HG03378 (cell line): ENCODE measurements around the gene HDAC9.

Experiments used
- ATAC-seq: cut with Tn5 transposase; IDR thresholded peaks from one replicate; pipeline ENCODE4 v1.9.1; 2021; ENCODE audit warnings: mild to moderate bottlenecking, moderate library complexity; ENCODE audit not compliant: unreplicated experiment

HDAC9 gene

DNA sequence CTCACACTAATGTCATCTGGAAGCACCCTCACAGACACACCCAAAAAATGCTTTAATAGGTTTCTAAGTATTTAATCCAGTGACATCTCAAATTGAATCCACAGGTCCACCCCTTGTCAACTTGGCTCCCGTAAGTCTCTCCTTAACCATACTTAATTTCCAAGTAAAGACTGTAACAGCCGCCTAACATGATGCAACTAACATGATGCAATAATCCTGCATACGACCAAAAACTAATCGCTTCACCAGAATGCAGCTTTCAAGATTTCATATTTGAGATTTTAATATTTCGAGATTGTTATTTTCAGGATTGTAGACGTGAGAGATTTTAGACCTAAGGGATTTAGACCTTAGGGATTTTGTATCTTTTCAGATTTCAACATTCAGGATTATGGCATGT, 3.7 kb upstream of the HDAC9 start:
- ATAC-seq = no peak

DNA sequence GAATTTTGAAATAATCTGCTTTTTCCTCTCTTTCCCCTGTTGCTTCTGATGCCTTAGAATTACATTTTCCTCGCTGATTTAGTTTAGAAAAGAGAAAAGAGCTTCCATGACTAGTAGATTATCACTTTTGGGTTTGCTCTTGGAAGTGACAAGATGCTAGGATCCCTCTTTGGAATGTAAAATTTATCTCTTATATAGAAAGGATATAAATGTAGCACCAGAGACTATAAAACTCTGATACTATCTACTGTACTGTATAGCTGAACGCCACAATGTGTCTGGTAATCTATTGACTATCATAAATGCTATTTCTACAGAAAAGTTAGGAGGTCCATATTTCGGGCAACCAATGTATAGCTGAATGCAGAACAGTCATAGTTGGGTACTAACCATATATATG, 1.1 kb upstream of the HDAC9 start:
- no peak for ATAC-seq

DNA sequence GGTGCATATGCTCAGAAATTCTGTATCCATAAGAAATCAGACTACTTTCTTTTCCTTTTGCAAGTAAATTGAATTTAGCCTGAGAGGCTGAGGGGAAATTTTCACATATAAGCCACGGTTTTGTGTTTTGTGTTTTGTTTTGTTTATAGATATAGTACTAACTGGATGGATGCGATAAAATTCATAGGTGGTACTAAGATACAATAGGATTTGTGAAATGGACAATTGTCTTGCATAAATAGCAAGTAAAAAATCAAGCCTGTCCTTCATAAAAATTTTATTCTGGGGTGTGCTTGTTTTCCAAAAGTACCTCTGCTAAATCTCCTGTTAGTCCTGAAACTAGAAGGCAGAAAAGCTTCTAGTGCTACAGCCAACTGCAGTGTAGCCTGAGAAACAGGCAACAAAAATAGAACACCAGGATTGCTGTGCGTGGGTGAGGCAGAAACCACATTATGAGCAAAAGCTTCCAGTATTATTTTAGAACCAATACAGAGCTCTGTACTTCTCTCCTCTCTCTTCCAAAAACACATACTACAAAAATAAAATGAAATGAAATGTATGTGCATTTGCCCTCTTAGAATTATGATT, 634 bp upstream of the HDAC9 start:
- peak; percentile 52 for ATAC-seq

DNA sequence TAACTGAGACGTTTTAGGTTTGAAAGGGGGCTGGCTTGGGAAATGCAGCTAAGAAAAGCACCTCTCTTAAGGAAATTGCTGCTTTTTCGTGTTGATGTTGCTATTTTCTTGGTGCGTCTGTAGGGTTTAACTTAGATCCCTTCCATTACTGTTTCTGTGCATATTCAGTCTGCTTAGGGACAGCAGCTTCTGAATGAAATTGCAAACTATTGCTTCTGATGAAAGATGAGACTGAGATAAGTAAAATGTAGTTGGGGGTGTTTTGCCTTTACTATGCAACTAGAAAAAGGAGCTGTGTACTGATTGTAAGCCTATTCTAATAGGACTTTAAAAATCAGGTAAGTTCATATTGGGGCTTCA, 772 bp downstream of the HDAC9 start:
- ATAC-seq = no peak

GRCh38 chr7:18497082-18497481, 1.5 kb downstream of the HDAC9 start:
- ATAC-seq = no peak

GRCh38 chr7:18497800-18498199, 2.3 kb downstream of the HDAC9 start:
- no peak for ATAC-seq

DNA sequence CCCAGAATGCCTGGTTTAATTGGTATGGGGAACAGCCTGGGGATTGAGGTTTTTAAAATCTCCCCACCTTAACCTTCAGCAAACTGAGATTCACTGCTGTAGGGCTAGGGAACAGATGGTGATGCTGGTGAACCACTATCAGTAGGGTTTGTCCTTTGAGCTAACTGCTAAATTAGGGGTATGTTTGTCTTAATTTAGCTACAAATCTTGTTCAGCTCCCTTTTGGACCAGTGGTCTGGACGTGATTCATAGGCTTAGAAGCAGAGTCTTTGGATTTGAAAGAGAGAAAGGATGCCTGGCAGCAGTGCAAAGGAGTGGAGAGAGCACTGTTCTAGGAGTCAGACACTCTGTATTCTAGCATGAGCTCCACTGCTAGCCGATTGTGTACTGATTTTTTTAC, 2.8 kb downstream of the HDAC9 start:
- no peak for ATAC-seq

- no peak for ATAC-seq
Measured at GRCh38 chr7:18499407-18500177, 4.0 kb downstream of the HDAC9 start.

DNA sequence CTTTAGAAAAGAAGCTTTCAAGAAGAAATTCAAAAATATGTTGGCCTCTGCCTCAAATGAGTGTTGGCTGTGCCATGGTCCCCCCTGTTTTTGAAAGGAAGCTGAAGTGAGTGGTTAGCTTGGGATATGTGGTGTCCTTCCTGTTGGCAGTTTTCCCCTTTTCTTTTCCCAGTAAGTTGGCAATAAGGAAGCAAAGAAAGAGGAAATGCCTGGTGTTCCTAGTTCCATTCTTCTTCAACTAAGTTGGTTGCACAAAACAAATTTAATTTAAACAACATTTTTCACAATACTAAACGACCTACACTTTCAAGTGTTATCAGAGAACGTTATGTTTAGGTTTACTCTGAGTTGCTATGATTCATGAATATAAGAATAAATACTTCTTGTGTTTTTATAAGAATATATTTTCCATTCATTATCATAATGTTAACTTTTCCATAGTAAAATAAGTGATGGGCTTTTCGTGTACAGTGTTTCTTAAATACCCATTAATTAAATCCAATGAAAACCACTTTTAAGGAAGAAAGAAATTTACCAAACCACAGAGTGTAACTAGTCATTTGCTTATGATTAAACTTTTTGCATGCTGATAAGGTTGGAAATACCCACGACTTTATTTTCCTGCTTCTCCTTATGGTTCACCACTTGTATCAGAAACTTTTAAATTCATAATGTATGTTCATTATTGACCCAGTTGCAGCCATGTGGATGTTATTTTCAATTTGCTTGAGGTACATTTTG, 7.7 kb downstream of the HDAC9 start:
- ATAC-seq = no peak

GRCh38 chr7:18504965-18505364, 9.4 kb downstream of the HDAC9 start:
- no peak for ATAC-seq

GRCh38 chr7:18505870-18506460, 10.4 kb downstream of the HDAC9 start:
- ATAC-seq = peak; percentile 66

DNA sequence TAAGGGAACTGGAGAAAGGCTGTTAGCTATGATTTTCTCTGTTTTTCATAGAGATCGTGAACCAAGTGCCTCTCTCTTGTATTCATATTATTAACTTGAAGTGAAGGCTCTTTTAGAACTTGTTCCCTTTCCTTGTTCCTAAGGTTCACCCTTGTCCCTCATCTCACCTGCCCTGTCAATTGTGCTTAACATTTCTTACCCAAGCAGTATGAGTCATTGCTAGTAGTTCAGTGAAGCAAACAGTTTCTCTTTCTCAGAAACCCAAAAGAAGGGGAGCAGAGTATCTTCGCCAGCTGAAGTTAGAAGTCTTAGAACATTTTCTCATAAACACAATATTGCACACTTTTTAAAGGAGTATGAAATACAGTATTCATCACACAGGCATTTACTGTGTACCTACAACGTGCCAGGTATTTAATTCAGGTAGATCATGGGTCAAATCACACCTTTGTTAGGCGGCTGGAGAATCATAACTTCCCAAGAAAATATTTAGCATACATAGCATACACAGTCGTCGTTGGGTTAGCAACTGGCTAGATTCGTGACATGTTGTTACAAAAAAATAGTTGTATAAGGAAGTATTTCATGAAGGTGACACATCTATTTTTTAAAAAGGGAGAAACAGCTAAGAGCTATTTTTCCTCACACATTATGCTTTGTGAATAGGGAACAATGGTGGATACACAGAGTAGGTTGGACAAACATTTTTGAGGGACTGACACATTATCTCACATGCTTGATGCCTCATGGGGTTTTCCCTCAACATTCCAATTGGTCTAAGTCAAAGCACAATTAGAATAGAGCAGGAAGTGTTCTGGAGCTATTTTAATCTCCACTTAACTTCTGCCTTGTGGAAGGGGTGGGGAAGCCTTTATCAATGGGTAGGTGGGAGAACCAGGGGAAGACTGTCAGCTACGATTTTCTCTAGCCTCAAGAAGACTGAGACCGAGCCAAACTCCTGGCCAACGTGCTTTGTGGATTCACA, 13.2 kb downstream of the HDAC9 start:
- ATAC-seq = peak; percentile 83

DNA sequence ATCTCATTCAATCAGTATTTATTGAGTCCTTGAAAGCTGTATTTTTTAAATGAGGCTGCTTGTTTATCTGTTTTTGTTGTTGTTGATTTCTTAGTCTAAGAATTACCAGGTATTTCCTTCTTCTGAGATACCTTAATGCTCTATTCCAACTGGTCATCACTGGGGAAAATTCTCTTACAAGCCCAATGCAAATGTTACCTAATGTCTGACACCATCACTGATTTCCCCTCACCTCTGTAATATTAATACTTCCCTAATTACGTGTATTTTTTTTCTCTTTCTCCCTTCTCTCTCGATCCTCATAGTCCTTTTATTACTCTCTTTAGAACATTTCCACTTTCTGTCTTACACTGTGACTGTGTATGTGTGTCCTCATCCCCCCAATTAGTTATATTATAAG, 13.9 kb downstream of the HDAC9 start:
- ATAC-seq = no peak

DNA sequence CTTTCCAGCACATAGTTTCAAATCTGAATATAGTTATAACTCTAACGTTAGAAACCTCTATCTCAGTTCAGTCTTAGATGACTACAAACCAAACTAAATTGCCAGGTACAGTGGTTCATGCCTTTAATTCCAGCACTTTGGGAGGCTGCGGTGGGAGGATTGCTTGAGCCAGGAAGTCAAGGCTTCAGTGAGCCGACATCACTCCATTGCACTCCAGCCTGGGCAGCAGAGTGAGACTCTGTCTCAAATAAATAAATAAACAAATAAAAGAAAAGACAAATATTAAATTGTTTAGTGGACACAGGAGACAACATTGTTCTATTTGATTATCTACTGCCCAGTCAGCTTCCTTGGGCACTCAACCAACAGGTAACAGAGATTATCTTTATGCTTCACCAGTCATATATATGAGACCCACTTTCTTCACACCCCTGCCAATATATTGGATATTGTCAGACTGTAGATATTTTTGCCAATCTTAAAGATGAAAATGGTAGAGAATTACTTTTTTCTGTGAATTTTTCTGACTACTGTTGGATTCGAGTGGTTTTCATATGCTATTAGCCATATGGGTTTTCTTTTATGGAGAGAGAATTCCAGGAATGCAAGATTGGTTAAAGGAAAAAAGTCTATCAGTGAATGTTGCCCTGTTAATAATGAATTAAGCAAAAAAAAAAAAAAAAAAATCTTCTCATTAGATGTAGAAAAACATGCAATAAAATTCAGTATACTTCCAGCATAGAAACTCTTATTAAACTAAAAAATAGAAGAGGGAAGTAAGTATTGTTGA, 16.0 kb downstream of the HDAC9 start:
- ATAC-seq = no peak

DNA sequence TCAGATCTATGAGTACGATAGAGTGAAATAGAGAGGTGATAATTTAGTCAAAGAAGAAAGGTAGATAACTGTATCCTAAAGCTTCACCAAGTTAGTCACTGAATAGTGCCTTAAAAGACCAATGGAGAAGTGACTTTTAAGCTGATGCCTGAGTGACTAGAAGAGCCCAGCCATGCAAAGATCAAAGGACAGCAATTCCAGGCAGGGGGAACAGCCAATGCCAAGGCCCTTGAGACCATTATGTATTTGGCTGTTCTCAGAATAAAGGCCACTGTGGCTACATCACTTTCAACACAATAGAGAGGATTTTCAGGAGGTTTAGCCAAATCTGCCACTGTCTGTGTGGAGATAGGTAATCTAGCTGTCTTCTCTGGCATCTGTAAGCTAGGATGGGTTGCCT, 17.8 kb downstream of the HDAC9 start:
- ATAC-seq = no peak

- no peak for ATAC-seq
Measured at GRCh38 chr7:18515067-18515466, 19.5 kb downstream of the HDAC9 start.

DNA sequence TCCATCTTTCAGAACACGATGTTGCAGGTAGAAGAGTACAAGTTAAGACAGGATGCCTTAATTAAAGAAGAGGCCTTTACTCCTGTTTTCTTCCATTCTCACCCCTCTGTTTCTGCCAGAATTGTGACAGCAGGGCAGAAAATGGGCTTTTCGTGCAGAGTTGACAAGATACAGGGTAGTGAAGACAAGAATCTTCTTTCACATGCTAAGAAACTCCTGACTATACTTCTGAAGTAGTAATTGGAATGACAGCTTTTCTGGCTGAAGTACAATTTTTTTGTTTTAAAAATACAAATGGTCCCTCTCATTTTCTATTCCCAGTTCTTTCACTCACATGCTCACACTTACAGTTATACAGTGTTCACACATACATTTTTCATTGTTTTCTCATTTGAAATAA, 22.1 kb downstream of the HDAC9 start:
- no peak for ATAC-seq

DNA sequence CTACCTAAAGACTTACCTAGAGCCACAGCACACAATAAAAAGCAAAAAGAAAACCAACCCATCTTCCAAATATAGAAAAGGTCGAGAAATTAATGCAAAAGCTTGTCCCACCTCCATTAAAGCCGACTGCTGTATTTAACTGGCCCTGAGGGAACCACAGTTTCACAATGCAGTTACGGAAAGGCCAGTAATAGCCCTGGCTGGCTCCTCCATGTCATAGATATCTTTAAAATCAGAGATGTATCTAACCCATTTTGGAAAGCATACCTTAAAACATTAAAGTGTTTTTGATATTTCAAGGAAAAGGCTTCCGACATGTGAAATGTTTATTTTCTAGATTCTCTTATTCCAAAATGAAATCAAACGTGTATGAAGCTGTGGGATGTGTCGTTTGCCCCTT, 23.0 kb downstream of the HDAC9 start:
- no peak for ATAC-seq

- ATAC-seq = peak; percentile 77
Measured at GRCh38 chr7:18520450-18521235, 25.1 kb downstream of the HDAC9 start.
